SJSA1 (cell line): Measurements from ENCODE around the gene MTMR12. TPM values are rescaled to one million over a fixed set of nuclear protein-coding genes. Genes with fewer than 3 reads are reported as not detected.

ENCODE experiments used
- DNase-seq, 2 experiments: peaks; one replicate each; pipeline ENCODE4 v3.0.0-alpha.2; 2015 to 2020; ENCODE audit warnings: low spot score in 2 of 2, low read depth in 1 of 2
- H3K27ac ChIP-seq: fragments of 250-450 bp; sonication (Bioruptor Pico); 2 replicates; pipeline ENCODE4 v1.5.1; 2020; ENCODE audit warnings: mild to moderate bottlenecking, moderate library complexity
- H3K27me3 ChIP-seq: fragments of 250-450 bp; sonication (Bioruptor Pico); replicated peaks from 2 replicates; pipeline ENCODE4 v1.5.1; 2020; ENCODE audit warnings: mild to moderate bottlenecking, moderate library complexity
- H3K36me3 ChIP-seq: fragments of 250-450 bp; sonication (Bioruptor Pico); 2 replicates; pipeline ENCODE4 v1.5.1; 2020; ENCODE audit warnings: mild to moderate bottlenecking
- H3K4me1 ChIP-seq: fragments of 250-450 bp; sonication (Bioruptor Pico); replicated peaks from 2 replicates; pipeline ENCODE4 v1.6.1; 2021; ENCODE audit warnings: mild to moderate bottlenecking
- H3K4me3 ChIP-seq: fragments of 250-450 bp; sonication (Bioruptor Pico); 2 replicates; pipeline ENCODE4 v1.5.1; 2020; ENCODE audit warnings: mild to moderate bottlenecking
- H3K9me3 ChIP-seq: fragments of 250-450 bp; sonication (Bioruptor Pico); replicated peaks from 2 replicates; pipeline ENCODE4 v1.5.1; 2020; ENCODE audit warnings: mild to moderate bottlenecking
- total RNA-seq: library from RNA; depleted of rRNA; stranded (reverse); fragments of >200 nt; shearing (Covaris generic); gene quantifications from 2 replicates; pipeline ENCODE4 v1.2.3, GENCODE V29; 2014

MTMR12 gene
- total RNA-seq, 1 experiment from 2014 or later = 5.4 TPM

DNA sequence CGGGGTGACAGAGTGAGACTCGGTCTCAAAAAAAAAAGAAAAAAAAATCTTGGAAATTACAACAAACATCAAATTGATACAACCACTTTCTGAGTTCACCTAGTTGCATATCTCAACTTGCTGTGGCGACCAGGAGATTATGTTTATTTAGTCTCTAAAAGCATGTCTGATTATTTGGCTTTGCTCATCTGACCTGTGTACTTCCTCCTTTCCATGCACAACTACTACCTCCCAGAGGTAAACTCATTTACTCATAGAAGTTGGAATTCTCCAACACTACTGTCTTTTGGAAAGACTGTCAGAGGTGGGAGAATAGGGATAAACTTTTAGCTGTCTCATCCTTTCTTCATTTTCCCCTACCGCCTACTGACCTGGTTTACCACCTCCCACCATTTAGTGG is 42.6 kb downstream of the MTMR12 start:
- Histone ChIP-seq H3K9me3 (no peaks in the 10 kb centered on the region), H3K27ac (no peak overlapping the region), H3K4me1 (no peaks in the 10 kb centered on the region), H3K36me3 (no peaks in the 10 kb centered on the region), H3K27me3 (no peaks in the 10 kb centered on the region), H3K4me3 (no peak overlapping the region)
- no peak for DNase-seq

GRCh38 chr5:32265902-32266301 is 46.8 kb downstream of the MTMR12 start:
- H3K4me3 ChIP-seq = no peak overlapping the region
- no peaks in the 10 kb centered on the region for H3K36me3 ChIP-seq
- no peaks in the 10 kb centered on the region for H3K9me3 ChIP-seq
- no peak overlapping the region for H3K27ac ChIP-seq
- no peaks in the 10 kb centered on the region for H3K27me3 ChIP-seq
- H3K4me1 ChIP-seq = no peaks in the 10 kb centered on the region
- no peak for DNase-seq

DNA sequence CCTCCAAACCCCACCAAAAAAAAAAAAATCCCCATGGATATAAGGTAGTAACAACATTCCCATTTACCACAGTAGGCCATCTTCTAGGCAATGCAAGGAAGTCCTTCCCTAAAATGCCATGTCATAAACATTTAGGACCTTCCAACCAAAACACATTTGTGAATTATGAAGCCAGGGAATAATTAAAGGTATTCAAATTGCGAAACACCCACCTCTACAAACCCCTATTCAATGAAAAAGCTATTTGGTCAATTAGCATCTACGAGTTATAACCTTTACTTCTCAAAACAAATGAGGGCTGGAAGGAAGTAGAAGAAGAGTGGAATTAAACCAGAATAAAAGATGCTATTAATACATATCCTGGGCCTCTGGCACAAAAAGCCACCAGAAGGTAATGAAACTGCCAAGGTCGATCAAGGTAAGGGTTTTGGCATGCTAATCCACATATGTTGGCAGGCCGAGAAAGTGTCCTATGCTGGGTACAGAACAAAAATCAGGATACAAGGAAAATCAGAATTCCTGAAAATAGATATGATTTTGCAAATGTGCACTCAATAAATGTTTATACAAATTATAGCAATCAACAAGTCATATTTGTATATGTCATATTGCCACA is 47.7 kb downstream of the MTMR12 start:
- H3K27ac ChIP-seq = no peak overlapping the region
- H3K4me3 ChIP-seq = no peak overlapping the region
- no peaks in the 10 kb centered on the region for H3K36me3 ChIP-seq
- DNase-seq = no peak
- H3K27me3 ChIP-seq = no peaks in the 10 kb centered on the region
- H3K4me1 ChIP-seq = no peaks in the 10 kb centered on the region
- H3K9me3 ChIP-seq = no peaks in the 10 kb centered on the region

- H3K9me3 ChIP-seq = no peaks in the 10 kb centered on the region
- H3K4me3 ChIP-seq = no peak overlapping the region
- H3K4me1 ChIP-seq = no peaks in the 10 kb centered on the region
- no peaks in the 10 kb centered on the region for H3K27me3 ChIP-seq
- no peaks in the 10 kb centered on the region for H3K36me3 ChIP-seq
- no peak overlapping the region for H3K27ac ChIP-seq
- DNase-seq = no peak
These were observed 49.1 kb downstream of the MTMR12 start for GRCh38 chr5:32263684-32264083.

GRCh38 chr5:32261198-32261597 is 51.5 kb downstream of the MTMR12 start:
- no peaks in the 10 kb centered on the region for H3K36me3 ChIP-seq
- H3K27me3 ChIP-seq = no peaks in the 10 kb centered on the region
- no peaks in the 10 kb centered on the region for H3K9me3 ChIP-seq
- no peaks in the 10 kb centered on the region for H3K4me1 ChIP-seq
- no peak for DNase-seq
- no peak overlapping the region for H3K27ac ChIP-seq
- no peak overlapping the region for H3K4me3 ChIP-seq

GRCh38 chr5:32259033-32259432 is 53.7 kb downstream of the MTMR12 start:
- no peaks in the 10 kb centered on the region for H3K27me3 ChIP-seq
- H3K36me3 ChIP-seq = no peaks in the 10 kb centered on the region
- no peaks in the 10 kb centered on the region for H3K9me3 ChIP-seq
- no peak overlapping the region for H3K27ac ChIP-seq
- DNase-seq = no peak
- H3K4me3 ChIP-seq = no peak overlapping the region
- H3K4me1 ChIP-seq = no peaks in the 10 kb centered on the region

- Histone ChIP-seq H3K4me1 (no peaks in the 10 kb centered on the region), H3K27me3 (no peaks in the 10 kb centered on the region), H3K4me3 (no peak overlapping the region), H3K27ac (no peak overlapping the region), H3K36me3 (no peaks in the 10 kb centered on the region), H3K9me3 (no peaks in the 10 kb centered on the region)
- DNase-seq = no peak
These were observed 54.3 kb downstream of the MTMR12 start for GRCh38 chr5:32258424-32258823.

DNA sequence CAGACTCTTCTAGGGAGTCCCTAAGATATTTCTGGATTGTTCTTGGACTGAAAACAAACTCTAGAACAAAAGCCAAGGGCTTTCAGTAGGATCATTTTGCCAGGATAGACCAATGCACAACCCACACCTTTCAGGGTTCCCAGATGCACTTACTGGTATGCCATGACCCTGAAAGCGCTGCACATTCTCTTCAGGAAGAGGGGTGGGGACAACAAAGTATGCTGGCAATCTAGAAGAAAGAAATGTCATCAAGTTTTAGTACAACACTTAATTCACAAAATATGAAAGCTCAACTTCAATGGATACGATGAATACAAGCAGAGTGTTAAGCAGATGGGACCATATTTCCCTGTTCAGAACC is 57.2 kb downstream of the MTMR12 start:
- no peaks in the 10 kb centered on the region for H3K4me1 ChIP-seq
- H3K36me3 ChIP-seq = no peaks in the 10 kb centered on the region
- no peak overlapping the region for H3K4me3 ChIP-seq
- H3K27ac ChIP-seq = no peak overlapping the region
- no peak for DNase-seq
- H3K27me3 ChIP-seq = no peaks in the 10 kb centered on the region
- no peaks in the 10 kb centered on the region for H3K9me3 ChIP-seq

DNA sequence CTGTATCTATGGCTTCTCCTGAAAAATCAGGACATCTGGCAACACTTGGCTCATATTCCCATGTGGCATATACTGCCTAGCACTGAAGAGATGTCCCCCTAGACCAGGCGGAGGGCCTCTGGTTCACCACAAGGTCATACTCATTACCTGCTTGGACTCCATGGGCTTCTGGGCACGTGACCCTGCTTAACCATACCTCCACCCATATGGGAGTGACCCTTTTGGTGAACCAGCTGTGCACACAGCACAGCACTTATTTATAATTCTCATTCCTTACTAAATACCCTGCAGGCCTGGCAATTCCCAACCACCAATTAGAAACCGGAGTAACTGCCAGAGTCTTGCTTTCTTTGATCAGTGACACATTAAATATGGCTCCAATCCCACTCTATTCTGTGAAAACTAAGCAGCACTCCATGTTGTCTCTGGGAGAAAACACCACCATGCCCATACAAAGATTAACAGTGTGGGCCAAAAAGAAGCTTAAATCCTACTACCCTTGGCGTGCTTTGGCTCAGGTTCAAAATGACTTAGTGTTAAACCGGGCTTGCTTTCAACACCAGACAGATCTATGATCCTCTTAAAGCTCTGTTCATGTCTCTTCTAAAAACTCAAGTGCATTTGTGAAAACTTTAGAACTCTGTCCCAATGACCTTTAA is 57.7 kb downstream of the MTMR12 start:
- no peaks in the 10 kb centered on the region for H3K36me3 ChIP-seq
- H3K9me3 ChIP-seq = no peaks in the 10 kb centered on the region
- no peak overlapping the region for H3K4me3 ChIP-seq
- H3K27ac ChIP-seq = no peak overlapping the region
- no peaks in the 10 kb centered on the region for H3K4me1 ChIP-seq
- no peaks in the 10 kb centered on the region for H3K27me3 ChIP-seq
- no peak for DNase-seq

- Histone ChIP-seq H3K4me3 (no peak overlapping the region), H3K27ac (no peak overlapping the region), H3K4me1 (no peaks in the 10 kb centered on the region), H3K9me3 (no peaks in the 10 kb centered on the region), H3K36me3 (no peaks in the 10 kb centered on the region), H3K27me3 (no peaks in the 10 kb centered on the region)
- no peak for DNase-seq
These were observed 60.8 kb downstream of the MTMR12 start for GRCh38 chr5:32251871-32252458.

DNA sequence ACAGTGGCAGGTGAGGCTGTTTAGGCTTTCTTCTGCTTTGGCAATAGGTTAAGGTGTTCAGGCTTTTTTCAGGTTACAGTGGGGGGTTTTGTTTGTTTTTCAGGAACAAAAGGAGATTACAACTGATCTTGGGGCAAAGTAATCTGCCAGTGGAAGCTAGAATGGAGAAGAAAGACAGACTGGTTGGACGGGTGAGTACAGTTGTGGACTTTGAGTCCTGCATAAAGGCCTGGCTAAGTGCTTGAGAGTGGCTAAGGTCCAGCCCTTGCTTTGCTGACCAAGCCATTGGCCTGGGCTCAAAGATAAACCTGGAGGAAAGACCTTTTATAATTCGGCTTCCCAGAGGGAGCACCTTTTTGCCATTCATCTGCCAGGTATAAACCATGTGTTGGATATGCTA is 63.1 kb downstream of the MTMR12 start:
- no peak for DNase-seq
- H3K4me3 ChIP-seq = no peak overlapping the region
- no peaks in the 10 kb centered on the region for H3K9me3 ChIP-seq
- H3K27me3 ChIP-seq = no peaks in the 10 kb centered on the region
- no peaks in the 10 kb centered on the region for H3K4me1 ChIP-seq
- no peak overlapping the region for H3K27ac ChIP-seq
- no peaks in the 10 kb centered on the region for H3K36me3 ChIP-seq

- 0 out of 2 replicates have a peak, but pooled peaks cover 5% of the 10 kb centered on the region for H3K36me3 ChIP-seq
- no peaks in the 10 kb centered on the region for H3K9me3 ChIP-seq
- DNase-seq = no peak
These were observed 67.0 kb downstream of the MTMR12 start for GRCh38 chr5:32245742-32246141.

DNA sequence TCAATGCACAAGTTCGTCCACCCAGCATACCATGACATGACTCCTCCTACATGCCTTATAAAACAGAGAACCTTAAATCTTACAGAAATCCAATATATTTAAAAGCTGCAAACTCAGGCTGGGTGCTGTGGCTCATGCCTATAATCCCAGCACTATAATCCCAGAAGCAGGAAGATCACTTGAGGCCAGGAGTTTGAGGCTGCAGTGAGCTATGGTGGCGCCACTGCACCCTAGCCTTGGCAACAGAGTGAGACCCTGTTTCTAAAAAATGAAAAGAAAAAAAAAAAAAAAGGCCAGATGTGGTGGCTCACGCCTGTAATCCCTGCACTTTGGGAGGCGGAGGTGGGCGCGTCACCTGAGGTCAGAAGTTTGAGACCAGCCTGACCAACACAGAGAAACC is 68.7 kb downstream of the MTMR12 start:
- Histone ChIP-seq H3K27me3 (no peaks in the 10 kb centered on the region), H3K4me1 (no peaks in the 10 kb centered on the region), H3K27ac (no peak overlapping the region), H3K4me3 (no peak overlapping the region), H3K9me3 (no peaks in the 10 kb centered on the region), H3K36me3 (0 out of 2 replicates have a peak, but pooled peaks cover 5% of the 10 kb centered on the region)
- DNase-seq = no peak

More at GRCh38 chr5:32245742-32246141, 67.0 kb downstream of the MTMR12 start:
- Histone ChIP-seq H3K27me3 (no peaks in the 10 kb centered on the region), H3K4me1 (no peaks in the 10 kb centered on the region), H3K4me3 (no peak overlapping the region), H3K27ac (no peak overlapping the region)

GRCh38 chr5:32241034-32241783 is 71.5 kb downstream of the MTMR12 start:
- Histone ChIP-seq H3K27ac (no peak overlapping the region), H3K9me3 (no peaks in the 10 kb centered on the region), H3K27me3 (no peaks in the 10 kb centered on the region), H3K4me1 (no peaks in the 10 kb centered on the region), H3K36me3 (0 out of 2 replicates have a peak, but pooled peaks cover 5% of the 10 kb centered on the region), H3K4me3 (no peak overlapping the region)
- DNase-seq = no peak
